A673 (cell line): ENCODE measurements around the gene ZC3H12C. TPM values are rescaled to one million over a fixed set of nuclear protein-coding genes. Genes with fewer than 3 reads are reported as not detected.

ENCODE experiments used
- BruUV-seq: library from RNA; stranded (reverse); fragments of 400-500 nt; replicated peaks from 2 replicates; lab custom pipeline; 2021; lab: Mats Ljungman, UMichigan
- CTCF ChIA-PET: fragments of 300-600 bp; sonication (Branson Sonifier 250); formaldehyde crosslinking; loops from one replicate; lab custom pipeline; 2022; ENCODE audit warnings: antibody characterized with exemption; lab: Charles Lee
- POLR2A ChIA-PET: fragments of 300-600 bp; sonication (Branson Sonifier 250); formaldehyde crosslinking; loops from one replicate; lab custom pipeline; 2022; ENCODE audit warnings: antibody characterized with exemption; ENCODE audit not compliant: low non-redundant PET; lab: Charles Lee
- DNase-seq: peaks from one replicate; pipeline ENCODE4 v3.0.0-alpha.2; 2015; ENCODE audit warnings: low spot score
- H3K27ac ChIP-seq: fragments of 200-600 bp; sonication (generic); 2 replicates; pipeline ENCODE4 v1.5.1; 2016; ENCODE audit warnings: mixed run types, low read depth, mild to moderate bottlenecking, mixed read lengths, antibody characterized with exemption, low read length; ENCODE audit not compliant: poor library complexity, severe bottlenecking
- H3K27me3 ChIP-seq: fragments of 200-600 bp; sonication (generic); replicated peaks from 2 replicates; pipeline ENCODE4 v1.6.1; 2017; ENCODE audit warnings: mixed run types, low read depth, mild to moderate bottlenecking, mixed read lengths, antibody characterized with exemption, low read length; ENCODE audit not compliant: insufficient read depth, poor library complexity
- H3K36me3 ChIP-seq: fragments of 200-600 bp; sonication (generic); 2 replicates; pipeline ENCODE4 v1.6.1; 2016; ENCODE audit warnings: mixed run types, mild to moderate bottlenecking, mixed read lengths, antibody characterized with exemption, low read length; ENCODE audit not compliant: insufficient read depth, poor library complexity, severe bottlenecking
- H3K4me1 ChIP-seq: fragments of 200-600 bp; sonication (generic); 2 replicates; pipeline ENCODE4 v1.6.1; 2017; ENCODE audit warnings: mixed run types, mild to moderate bottlenecking, mixed read lengths, antibody characterized with exemption, low read length; ENCODE audit not compliant: insufficient read depth, poor library complexity, severe bottlenecking
- H3K4me3 ChIP-seq: fragments of 200-600 bp; sonication (generic); 2 replicates; pipeline ENCODE4 v1.5.1; 2016; ENCODE audit warnings: low read depth, mixed run types, mild to moderate bottlenecking, mixed read lengths, low read length; ENCODE audit not compliant: poor library complexity, severe bottlenecking
- H3K9me3 ChIP-seq: fragments of 200-600 bp; sonication (generic); 2 replicates; pipeline ENCODE4 v1.6.1; 2016; ENCODE audit warnings: mixed run types, low read depth, mild to moderate bottlenecking, mixed read lengths, antibody characterized with exemption, low read length; ENCODE audit not compliant: poor library complexity, severe bottlenecking
- CTCF ChIP-seq: fragments of 300-800, 200-600 bp; sonication (generic); conservative IDR thresholded peaks from 2 replicates; pipeline ENCODE4 v1.5.1; 2017; ENCODE audit warnings: low read depth, mild to moderate bottlenecking, antibody characterized with exemption, low read length, moderate library complexity, mixed read lengths
- EZH2 ChIP-seq: fragments of 200-600 bp; sonication (generic); IDR thresholded peaks from 2 replicates; pipeline ENCODE4 v1.6.1; 2017; ENCODE audit warnings: borderline replicate concordance, low read depth, mild to moderate bottlenecking, mixed read lengths, antibody characterized with exemption, low read length; ENCODE audit not compliant: poor library complexity, severe bottlenecking
- intact Hi-C: fragments of 100-400 bp; cut with micrococcal nuclease; formaldehyde crosslinking; loops from one replicate; pipeline ENCODE4 v1.10.0; 2022; ENCODE audit not compliant: unreplicated experiment
- total RNA-seq: library from RNA; stranded (reverse); gene quantifications from 2 replicates; pipeline ENCODE4 v1.2.3, GENCODE V29; 2021

ZC3H12C gene
- total RNA-seq, 1 experiment from 2014 or later = 21.7 TPM

- Histone ChIP-seq H3K36me3 (no peaks in the 10 kb centered on the region), H3K4me1 (peaks cover 21% of the 10 kb centered on the region), H3K27me3 (no peaks in the 10 kb centered on the region), H3K27ac (no peak overlapping the region), H3K4me3 (no peak overlapping the region), H3K9me3 (no peaks in the 10 kb centered on the region)
- TF ChIP-seq CTCF (no peak), EZH2 (no peak)
- no peak for DNase-seq
- intact Hi-C loops = loop anchor here (5.0 to 10.0 kb wide), 2 partner anchors 82 to 264 kb away; no protein-coding TSS in a partner anchor
- CTCF ChIA-PET = no interaction called here
- POLR2A ChIA-PET = no interaction called here
- no TSS peak for BruUV-seq
Observed at GRCh38 chr11:110090466-110091026, 2.6 kb upstream of the ZC3H12C start.

- peak overlapping the region; percentile 77 for H3K4me3 ChIP-seq
- H3K27me3 ChIP-seq = no peaks in the 10 kb centered on the region
- peak; percentile 31 for DNase-seq
- no peaks in the 10 kb centered on the region for H3K36me3 ChIP-seq
- H3K27ac ChIP-seq = peak overlapping the region; percentile 95
- CTCF ChIA-PET = interaction anchor here (0.6 to 1.4 kb wide), 9 partner anchors 14 to 341 kb away, joined by 3 to 6 read pairs (median 4); no protein-coding TSS in a partner anchor
- H3K4me1 ChIP-seq = peaks cover 35% of the 10 kb centered on the region
- intact Hi-C loops = loop anchor here (5.0 to 10.0 kb wide), 2 partner anchors 80 to 263 kb away; no protein-coding TSS in a partner anchor
- TSS peak; percentile 89 for BruUV-seq
- no peaks in the 10 kb centered on the region for H3K9me3 ChIP-seq
- TF ChIP-seq CTCF = no peak; the same call in 1 of the 2 replicates
- TF ChIP-seq EZH2 = no peak
- POLR2A ChIA-PET = interaction anchor here (0.6 kb wide), 3 partner anchors 14 to 151 kb away, joined by 3 to 4 read pairs (median 3); no protein-coding TSS in a partner anchor
Observed at GRCh38 chr11:110092111-110092514, 1.1 kb upstream of the ZC3H12C start.

- ChIA-PET POLR2A (interaction anchor here (0.6 to 0.7 kb wide), 4 partner anchors 19 to 248 kb away, joined by 3 to 7 read pairs (median 4); no protein-coding TSS in a partner anchor), CTCF (interaction anchor here (0.5 to 0.6 kb wide), 3 partner anchors 24 to 371 kb away, joined by 3 to 5 read pairs (median 4); no protein-coding TSS in a partner anchor)
- peak; percentile 73 for DNase-seq
- TF ChIP-seq CTCF = no peak
- no peak for TF ChIP-seq EZH2
- Histone ChIP-seq H3K9me3 (no peaks in the 10 kb centered on the region), H3K4me3 (peak overlapping the region; percentile 77), H3K27ac (peak overlapping the region; percentile 95), H3K27me3 (no peaks in the 10 kb centered on the region), H3K4me1 (peaks cover 46% of the 10 kb centered on the region), H3K36me3 (no peaks in the 10 kb centered on the region)
- intact Hi-C loops = loop anchor here (1.0 to 10.0 kb wide), 4 partner anchors 79 to 261 kb away; no protein-coding TSS in a partner anchor
- BruUV-seq = TSS peak; percentile 30
Observed at GRCh38 chr11:110093407-110094297, 460 bp downstream of the ZC3H12C start.
